DND-41 (cell line): ENCODE data around the gene GRAMD4.
"Not testable (repeated sequence)": the region's sequence is repeated elsewhere in the genome, so short reads cannot be mapped to it uniquely, and the experiment has no call there.

Experiments used
- ATAC-seq: fragments of 200-7000 bp; cut with Tn5 transposase; 3 replicates; pipeline ENCODE4 v1.9.1; 2021; ENCODE audit warnings: low read depth; ENCODE audit not compliant: insufficient read depth
- DNase-seq: peaks from one replicate; pipeline ENCODE4 v3.0.0-alpha.2; 2020
- H2AFZ ChIP-seq: 2 replicates; pipeline ENCODE4 v1.6.0; 2012; ENCODE audit warnings: low read depth, low read length
- H3K27ac ChIP-seq: 2 replicates; pipeline ENCODE4 v1.5.1; 2012; ENCODE audit warnings: low read length, inconsistent platforms
- H3K27me3 ChIP-seq: fragments of 200-600 bp; sonication (generic); 2 replicates; pipeline ENCODE4 v1.6.0; 2012; ENCODE audit warnings: low read length, mild to moderate bottlenecking, inconsistent platforms; ENCODE audit not compliant: insufficient read depth, poor library complexity
- H3K36me3 ChIP-seq: 2 replicates; pipeline ENCODE4 v1.5.1; 2012; ENCODE audit warnings: low read length, inconsistent platforms; ENCODE audit not compliant: insufficient read depth
- H3K4me1 ChIP-seq: 2 replicates; pipeline ENCODE4 v1.5.1; 2012; ENCODE audit warnings: mild to moderate bottlenecking, low read length; ENCODE audit not compliant: insufficient read depth
- H3K4me2 ChIP-seq: 2 replicates; pipeline ENCODE4 v1.6.0; 2012; ENCODE audit warnings: mild to moderate bottlenecking, moderate library complexity, low read length, inconsistent platforms; ENCODE audit not compliant: insufficient read depth
- H3K4me3 ChIP-seq, 2 experiments: fragments of 200-600 bp in 1 of 2; shearing (Covaris generic) in 1 of 2; 2 replicates each; pipeline ENCODE4 v1.5.1; 2012 to 2016; ENCODE audit warnings: inconsistent platforms in 2 of 2, low read length in 2 of 2, mild to moderate bottlenecking in 2 of 2, low read depth in 1 of 2, moderate library complexity in 1 of 2
- H3K79me2 ChIP-seq: 2 replicates; pipeline ENCODE4 v1.6.0; 2012; ENCODE audit warnings: low read length, inconsistent platforms; ENCODE audit not compliant: insufficient read depth
- H3K9ac ChIP-seq: 2 replicates; pipeline ENCODE4 v1.6.0; 2012; ENCODE audit warnings: low read depth, mild to moderate bottlenecking, inconsistent platforms, low read length, moderate library complexity
- H3K9me3 ChIP-seq: 2 replicates; pipeline ENCODE4 v1.5.1; 2012; ENCODE audit warnings: low read length, moderate library complexity, mild to moderate bottlenecking, inconsistent platforms; ENCODE audit not compliant: insufficient read depth, severe bottlenecking
- H4K20me1 ChIP-seq: 2 replicates; pipeline ENCODE4 v1.6.0; 2012; ENCODE audit warnings: low read length; ENCODE audit not compliant: insufficient read depth
- EZH2 ChIP-seq: IDR thresholded peaks from 3 replicates; pipeline ENCODE4 v1.6.1; 2012; ENCODE audit warnings: borderline replicate concordance, low read depth, mild to moderate bottlenecking, moderate library complexity, low read length, inconsistent platforms; ENCODE audit not compliant: severe bottlenecking
- TF ChIP-seq, protein P1 (sequence below): IDR thresholded peaks from 2 replicates; pipeline ENCODE4 v1.5.1; 2012; ENCODE audit warnings: borderline replicate concordance, low read length, moderate library complexity, mild to moderate bottlenecking; ENCODE audit not compliant: poor library complexity, severe bottlenecking; ENCODE audit errors: extremely low read depth

GRAMD4 gene

DNA sequence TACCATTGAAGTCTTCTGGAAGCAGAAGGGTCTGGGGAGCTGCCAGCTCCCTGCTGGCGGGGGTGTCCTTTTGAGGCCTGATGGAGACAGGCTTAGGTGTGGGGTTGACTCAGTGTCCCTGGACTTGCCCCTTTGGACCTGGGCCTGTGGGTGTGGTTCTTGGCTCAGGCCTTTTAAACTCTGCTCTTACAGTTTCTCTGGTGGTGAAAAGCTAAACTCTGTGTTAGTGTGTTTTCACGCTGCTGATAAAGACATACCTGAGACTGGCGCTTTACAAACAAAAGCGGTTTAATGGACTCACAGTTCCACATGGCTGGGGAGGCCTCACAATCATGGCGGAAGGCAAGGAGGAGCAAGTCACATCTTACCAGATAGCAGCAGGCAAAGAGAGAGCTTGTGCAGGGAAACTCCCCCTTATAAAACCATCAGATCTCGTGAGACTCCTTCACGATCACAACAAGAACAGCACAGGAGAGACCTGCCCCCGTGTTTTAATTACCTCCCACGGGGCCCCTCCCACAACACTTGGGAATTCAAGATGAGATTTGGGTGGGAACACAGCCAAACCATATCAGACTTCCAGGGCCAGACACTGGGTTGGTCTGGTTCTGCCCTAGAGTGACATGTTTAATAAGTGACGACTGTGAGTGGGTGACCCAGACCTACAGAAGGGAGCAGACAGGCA, 26.5 kb downstream of the GRAMD4 start:
- Histone ChIP-seq H3K27ac (0 out of 2 replicates have a peak overlapping the region, but pooled peaks have one; percentile 11), H3K36me3 (peaks cover 92% of the 10 kb centered on the region), H3K9me3 (no peaks in the 10 kb centered on the region), H4K20me1 (peaks cover 91% of the 10 kb centered on the region), H2AFZ (no peak overlapping the region), H3K79me2 (peaks cover 99% of the 10 kb centered on the region), H3K9ac (no peak overlapping the region), H3K27me3 (no peaks in the 10 kb centered on the region), H3K4me1 (no peaks in the 10 kb centered on the region), H3K4me3 (no peak overlapping the region), H3K4me2 (no peak overlapping the region)
- ATAC-seq: no peak
- no peak for TF ChIP-seq EZH2
- DNase-seq: no peak

DNA sequence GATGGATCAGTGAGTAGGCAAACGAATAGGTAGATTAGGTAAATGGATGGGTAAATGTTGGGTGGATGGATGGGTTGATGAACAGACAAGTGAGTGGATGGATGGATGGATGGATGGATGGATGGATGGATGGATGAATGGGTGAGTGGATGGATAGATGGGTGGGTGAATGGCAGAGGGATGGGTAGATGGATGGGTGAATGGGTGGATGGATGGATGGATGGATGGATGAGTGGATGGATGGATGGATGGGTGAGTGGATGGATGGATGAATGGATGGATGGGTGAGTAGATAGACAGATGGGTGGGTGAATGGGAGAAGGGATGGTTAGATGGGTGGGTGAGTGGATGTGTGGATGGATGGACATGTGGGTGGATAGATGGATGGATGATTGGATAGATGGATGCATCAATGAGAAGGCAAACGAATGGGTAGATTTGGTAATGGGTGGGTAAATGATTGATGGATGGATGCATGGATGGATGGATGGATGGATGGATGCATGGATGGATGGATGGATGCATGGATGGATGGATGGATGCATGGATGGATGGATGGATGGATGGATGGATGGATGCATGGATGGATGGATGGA, 28.1 kb downstream of the GRAMD4 start:
- Histone ChIP-seq H4K20me1 (peaks cover 96% of the 10 kb centered on the region), H3K36me3 (peaks cover 93% of the 10 kb centered on the region), H3K79me2 (peaks cover 99% of the 10 kb centered on the region)
- not testable (repeated sequence) for H3K4me1 ChIP-seq, ATAC-seq, H3K4me2 ChIP-seq, H3K27ac ChIP-seq, H2AFZ ChIP-seq, DNase-seq, H3K9me3 ChIP-seq, H3K9ac ChIP-seq, H3K4me3 ChIP-seq, H3K27me3 ChIP-seq

DNA sequence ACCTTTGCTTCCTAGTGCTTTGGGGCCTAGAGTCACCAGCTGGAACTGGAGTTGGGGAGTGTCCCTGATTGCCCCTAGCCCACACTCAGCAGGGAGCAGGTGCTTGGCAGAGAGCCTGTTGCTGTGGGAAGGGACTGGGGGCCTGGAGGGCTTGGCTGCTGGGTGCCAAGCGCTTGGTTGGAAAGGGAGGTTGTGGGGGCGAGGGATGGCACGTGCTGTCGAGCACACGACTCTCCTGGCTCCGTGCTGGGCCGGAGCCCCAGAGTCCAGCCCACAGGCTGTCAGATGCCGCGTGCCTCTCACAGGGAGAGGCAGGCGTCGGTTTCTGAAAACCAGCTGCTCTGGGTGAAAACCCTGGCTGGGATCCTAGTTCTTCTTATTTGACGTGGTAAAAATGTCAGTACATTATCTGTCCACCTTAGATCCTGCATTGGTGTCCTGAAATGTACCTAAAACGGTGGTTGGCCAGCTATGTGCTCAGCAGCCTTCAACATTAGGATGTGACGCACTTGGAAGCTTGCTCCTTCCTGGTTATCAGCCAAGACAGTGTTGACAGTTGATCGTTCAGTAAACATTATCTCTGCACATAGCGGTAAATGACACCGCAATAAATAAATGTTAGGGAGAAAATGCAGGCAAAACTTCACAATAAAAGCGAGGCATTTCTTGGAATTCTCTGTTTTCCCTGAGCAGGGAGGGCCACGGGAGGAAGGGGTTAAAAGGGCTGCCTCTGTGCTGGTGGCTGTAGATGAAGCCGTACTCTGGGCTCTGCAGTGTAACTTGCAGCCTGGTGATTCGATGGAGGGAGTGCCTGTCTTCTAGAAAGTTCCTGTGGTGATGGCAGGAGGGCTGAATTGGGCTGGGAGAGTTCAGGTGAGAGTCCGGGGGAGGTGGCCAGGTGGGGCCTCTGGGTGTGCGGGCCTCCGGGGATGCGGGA, 29.2 kb downstream of the GRAMD4 start:
- Histone ChIP-seq H3K4me3 (no peak overlapping the region), H3K79me2 (peaks cover 98% of the 10 kb centered on the region), H3K9me3 (no peaks in the 10 kb centered on the region), H2AFZ (no peak overlapping the region), H3K27me3 (no peaks in the 10 kb centered on the region), H3K9ac (no peak overlapping the region), H3K4me2 (no peak overlapping the region), H3K4me1 (no peaks in the 10 kb centered on the region), H3K27ac (peak overlapping the region; percentile 35), H3K36me3 (peaks cover 92% of the 10 kb centered on the region), H4K20me1 (peaks cover 96% of the 10 kb centered on the region)
- DNase-seq (no peak), ATAC-seq (no peak)
- no peak for TF ChIP-seq EZH2
- TF ChIP-seq, protein P1, sequence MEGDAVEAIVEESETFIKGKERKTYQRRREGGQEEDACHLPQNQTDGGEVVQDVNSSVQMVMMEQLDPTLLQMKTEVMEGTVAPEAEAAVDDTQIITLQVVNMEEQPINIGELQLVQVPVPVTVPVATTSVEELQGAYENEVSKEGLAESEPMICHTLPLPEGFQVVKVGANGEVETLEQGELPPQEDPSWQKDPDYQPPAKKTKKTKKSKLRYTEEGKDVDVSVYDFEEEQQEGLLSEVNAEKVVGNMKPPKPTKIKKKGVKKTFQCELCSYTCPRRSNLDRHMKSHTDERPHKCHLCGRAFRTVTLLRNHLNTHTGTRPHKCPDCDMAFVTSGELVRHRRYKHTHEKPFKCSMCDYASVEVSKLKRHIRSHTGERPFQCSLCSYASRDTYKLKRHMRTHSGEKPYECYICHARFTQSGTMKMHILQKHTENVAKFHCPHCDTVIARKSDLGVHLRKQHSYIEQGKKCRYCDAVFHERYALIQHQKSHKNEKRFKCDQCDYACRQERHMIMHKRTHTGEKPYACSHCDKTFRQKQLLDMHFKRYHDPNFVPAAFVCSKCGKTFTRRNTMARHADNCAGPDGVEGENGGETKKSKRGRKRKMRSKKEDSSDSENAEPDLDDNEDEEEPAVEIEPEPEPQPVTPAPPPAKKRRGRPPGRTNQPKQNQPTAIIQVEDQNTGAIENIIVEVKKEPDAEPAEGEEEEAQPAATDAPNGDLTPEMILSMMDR: no peak

DNA sequence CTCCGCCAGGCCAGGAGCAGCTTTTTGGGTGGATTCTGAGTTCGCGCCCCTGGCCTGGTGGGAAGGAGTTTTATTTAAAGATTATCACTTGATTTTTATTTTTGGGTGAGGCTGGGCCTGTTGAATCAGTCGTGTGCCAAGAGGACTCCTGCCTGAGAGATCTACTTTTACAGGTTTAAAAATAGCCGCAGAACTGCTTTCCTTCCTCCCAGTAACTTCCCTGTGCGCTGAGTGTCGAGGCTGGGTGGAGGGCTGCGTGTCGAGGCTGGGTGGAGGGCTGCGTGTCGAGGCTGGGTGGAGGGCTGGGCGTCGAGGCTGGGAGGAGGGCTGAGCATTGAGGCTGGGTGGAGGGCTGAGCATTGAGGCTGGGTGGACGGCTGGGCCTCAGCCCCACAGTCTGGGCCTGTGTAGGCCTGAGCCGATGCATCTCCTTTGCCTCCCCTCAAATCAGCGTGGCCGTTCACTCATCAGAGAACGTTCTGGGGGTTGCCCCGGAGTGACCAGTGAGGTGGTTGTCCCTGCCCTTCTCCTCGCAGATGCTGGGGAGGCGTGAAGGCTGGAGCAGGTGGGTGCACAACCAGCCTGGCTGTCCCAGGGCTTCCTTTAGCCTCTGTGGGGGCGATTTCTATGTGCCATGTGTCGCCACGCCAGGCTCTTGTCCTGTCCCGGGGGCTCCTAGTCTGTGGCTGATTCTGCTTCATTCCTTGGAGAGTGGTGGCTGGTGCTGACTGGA, 30.1 kb downstream of the GRAMD4 start:
- no peak overlapping the region for H3K4me2 ChIP-seq
- ATAC-seq (no peak), DNase-seq (no peak)
- H3K9ac ChIP-seq: no peak overlapping the region
- peaks cover 98% of the 10 kb centered on the region for H3K79me2 ChIP-seq
- peak overlapping the region; percentile 35; the same call in 1 of the 2 replicates for H3K27ac ChIP-seq
- no peaks in the 10 kb centered on the region for H3K9me3 ChIP-seq
- no peak overlapping the region for H2AFZ ChIP-seq
- H4K20me1 ChIP-seq: peaks cover 97% of the 10 kb centered on the region
- H3K4me1 ChIP-seq: no peaks in the 10 kb centered on the region
- no peaks in the 10 kb centered on the region for H3K27me3 ChIP-seq
- H3K36me3 ChIP-seq: peaks cover 92% of the 10 kb centered on the region
- no peak overlapping the region for H3K4me3 ChIP-seq
- no peak for TF ChIP-seq EZH2
- TF ChIP-seq, protein P1: no peak
